Glomerular visceral epithelial cell (primary cell): Measurements from ENCODE around the gene DUSP3.

Experiments used
- DNase-seq: peaks from one replicate; pipeline ENCODE4 v3.0.0-alpha.2; 2016; ENCODE audit errors: extremely low spot score

Gene DUSP3

GRCh38 chr17:43778337-43779144 is at the start of gene DUSP3:
Gene DUSP3 (minus strand): TSS chr17:43778977. CDS start chr17:43778924, 53 bp downstream.
- DNase-seq: peak; percentile 91

- no peak for DNase-seq
These were observed 48.8 kb upstream of the DUSP3 start for GRCh38 chr17:43827596-43827995.

- DNase-seq: no peak
These were observed 47.4 kb upstream of the DUSP3 start for GRCh38 chr17:43826206-43826605.

DNA sequence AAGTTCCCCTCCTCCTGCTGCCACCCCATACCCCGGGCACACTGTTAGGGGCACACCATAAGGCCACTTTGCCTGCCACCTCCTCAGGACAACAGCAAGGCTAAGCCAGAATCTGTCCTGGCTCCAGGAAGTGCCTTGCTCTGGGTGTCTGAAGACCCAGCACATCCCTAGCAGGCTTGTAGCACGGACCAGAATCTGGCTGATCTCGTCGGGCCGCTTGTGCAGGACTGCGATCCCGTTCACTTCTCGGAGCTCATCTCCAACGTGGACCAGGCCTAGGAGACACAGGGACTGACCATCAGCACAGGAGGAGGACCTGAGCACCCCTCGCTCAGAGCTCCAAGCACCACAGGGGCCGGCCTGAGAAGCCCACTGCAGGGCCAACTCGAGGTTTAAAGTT is 46.8 kb upstream of the DUSP3 start:
- no peak for DNase-seq

DNA sequence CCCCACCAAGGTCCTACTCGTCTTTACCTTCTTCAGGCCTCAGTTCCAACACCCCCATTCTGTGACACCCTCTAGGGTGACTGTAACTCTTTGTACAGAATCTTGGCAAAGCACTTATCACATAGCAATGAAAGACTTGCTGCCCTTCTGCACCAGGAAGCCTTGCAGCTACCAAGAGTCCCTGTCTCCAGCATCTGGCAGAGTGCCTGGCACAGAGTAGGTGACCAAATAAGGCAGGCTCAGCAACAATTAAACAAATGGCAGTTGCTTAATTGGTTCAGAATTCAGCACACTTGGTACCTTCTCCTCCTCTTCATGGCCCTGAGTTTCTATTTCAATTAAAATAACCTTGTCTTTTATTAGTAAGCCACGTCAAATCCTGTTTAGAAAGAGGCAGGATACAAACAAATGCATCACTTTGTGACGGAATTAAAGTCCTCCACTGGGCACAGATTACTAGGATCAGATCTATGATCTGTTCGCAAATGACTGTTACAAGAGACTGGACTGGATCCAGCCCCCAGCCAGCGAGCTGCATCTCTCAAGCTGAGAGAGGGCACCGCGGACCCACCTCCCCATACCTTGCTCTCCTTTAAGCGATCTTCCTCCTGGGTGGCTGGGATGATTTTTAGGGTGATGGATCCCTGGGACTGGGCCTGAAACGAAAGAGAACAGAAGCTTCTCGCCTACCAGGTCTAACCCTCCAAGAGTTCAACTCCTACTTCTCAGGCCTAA is 44.7 kb upstream of the DUSP3 start:
- DNase-seq: no peak

- no peak for DNase-seq
These were observed 43.9 kb upstream of the DUSP3 start for GRCh38 chr17:43822570-43823190.

GRCh38 chr17:43820759-43821158 is 42.0 kb upstream of the DUSP3 start:
- no peak for DNase-seq

DNA sequence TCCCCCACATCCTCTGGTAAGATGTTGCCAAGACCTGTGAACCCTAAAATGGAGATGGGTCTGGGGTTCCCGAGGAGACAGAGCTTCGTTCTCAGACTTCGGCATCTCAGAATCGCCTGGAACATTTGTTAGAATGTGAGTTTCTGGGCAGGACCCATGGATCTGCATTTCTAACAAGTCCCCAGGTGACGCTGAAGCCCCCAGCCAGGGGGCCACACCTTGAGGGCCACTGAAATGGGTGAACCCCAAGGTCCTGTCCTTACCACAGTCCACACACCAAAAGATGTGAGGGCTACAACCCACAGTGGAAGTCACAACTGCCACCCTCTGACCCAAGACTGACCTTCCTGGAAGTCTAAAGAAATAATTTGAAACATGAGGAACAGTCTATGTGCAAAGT is 40.2 kb upstream of the DUSP3 start:
- DNase-seq: no peak

GRCh38 chr17:43817826-43818225 is 39.0 kb upstream of the DUSP3 start:
- DNase-seq: no peak

DNA sequence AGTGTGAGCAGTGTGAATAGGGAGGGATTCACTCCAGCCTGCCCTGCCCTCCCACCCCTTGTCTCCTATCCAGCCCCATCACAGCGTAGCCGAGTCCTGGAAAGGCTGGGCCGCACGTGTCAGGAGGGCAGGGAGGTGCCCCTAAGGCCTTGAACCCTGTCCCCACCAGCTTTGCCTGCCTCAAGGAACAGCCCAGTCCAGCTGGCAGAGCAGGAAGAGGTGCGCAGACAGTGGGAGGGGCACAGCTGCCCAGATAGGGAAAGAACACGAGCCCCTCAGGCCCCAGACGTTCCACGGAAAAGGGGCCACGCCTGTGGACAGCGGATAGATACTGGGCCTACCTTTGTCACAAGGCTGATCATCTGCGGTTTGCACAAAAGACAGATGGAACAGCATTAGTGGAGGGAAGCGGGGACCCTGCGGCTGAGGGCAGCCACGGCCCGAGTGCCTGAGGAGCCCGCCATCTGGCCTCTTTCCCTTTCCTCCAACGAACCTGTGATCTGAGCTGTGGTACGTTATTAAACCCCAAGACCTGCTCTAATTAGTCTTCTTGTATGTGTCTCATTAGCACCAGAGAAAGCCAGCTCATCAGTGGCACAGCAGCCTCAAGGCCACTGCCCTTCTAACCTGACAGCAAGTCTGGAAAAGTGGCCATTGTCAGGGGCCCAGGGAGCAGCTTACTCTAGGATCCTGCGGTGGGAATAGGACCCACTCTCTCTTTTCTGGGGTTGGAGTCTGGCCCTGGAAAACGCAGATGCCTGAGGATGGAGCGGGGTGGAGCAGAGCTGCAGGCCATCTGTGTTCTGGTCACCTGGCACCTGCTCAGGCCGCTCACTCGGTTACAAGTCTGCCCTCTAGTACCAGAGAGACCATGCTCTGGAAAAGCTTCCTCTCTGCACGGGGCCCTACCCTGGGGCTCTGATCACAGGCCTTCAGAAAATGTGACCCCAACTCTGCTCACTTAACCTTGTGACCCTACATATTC is 37.9 kb upstream of the DUSP3 start:
- no peak for DNase-seq

- DNase-seq: peak; percentile 30
These were observed 35.9 kb upstream of the DUSP3 start for GRCh38 chr17:43814714-43815113.

DNA sequence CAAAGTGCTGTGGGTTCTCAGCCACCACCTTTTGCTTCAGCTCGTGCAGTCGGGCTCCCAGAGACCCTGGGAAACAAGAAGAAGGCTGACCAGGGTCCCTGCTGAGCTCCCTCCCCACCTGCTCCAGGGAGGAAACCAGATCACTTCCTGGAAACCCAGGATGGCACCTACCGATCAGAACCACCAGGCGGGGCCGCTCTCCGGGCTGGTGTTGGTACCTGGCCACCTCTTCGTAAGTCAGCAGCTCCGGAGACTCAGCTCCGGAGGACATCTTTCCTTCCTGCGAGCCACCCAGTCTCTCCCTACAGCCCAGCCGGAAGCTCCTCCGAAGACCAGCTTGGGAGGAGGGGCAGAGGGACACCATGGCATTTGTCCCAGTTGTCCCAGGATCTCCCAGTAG is 35.2 kb upstream of the DUSP3 start:
- no peak for DNase-seq

- DNase-seq: peak; percentile 39
These were observed 34.6 kb upstream of the DUSP3 start for GRCh38 chr17:43813386-43813785.

- no peak for DNase-seq
These were observed 33.9 kb upstream of the DUSP3 start for GRCh38 chr17:43812396-43813265.

DNA sequence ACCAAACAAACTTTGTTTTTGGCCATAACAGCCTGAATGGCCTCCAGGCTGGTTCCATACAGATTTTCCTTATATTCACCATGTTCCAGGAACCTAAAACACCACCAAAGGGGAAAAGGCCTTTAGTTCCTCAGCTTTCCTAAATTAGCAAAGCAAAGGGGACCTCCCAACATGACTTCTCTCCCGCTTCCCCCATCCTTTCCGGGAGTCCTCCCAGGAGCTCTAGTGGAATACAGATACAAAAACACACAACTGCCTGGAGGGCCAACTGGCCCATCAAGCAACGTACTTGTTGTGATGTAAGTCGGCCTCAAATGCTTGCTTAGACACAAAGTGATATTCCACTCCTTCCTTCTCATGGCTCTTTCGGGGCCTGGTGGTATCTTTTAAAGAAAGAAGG is 32.0 kb upstream of the DUSP3 start:
- DNase-seq: no peak

GRCh38 chr17:43810226-43810715 is 31.5 kb upstream of the DUSP3 start:
- no peak for DNase-seq

DNA sequence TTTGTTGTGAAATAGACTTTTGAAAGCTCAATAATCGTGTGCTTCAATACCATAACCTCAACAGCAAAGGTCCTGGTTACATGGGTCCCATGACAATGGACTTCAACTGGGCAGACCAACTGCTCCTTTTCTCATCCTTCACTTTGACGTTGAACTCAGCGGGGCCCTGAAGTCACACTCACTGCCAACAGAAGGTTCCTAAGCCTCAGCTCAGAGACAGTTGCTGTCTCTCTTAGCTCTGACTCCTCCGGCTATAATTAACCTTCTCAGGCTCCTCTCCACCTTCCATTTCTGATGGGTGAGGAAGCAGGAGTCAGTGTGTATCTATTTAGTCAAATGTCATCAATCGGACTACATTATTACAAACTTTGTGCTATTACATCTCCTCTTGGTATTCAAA is 30.3 kb upstream of the DUSP3 start:
- DNase-seq: no peak

- DNase-seq: no peak
These were observed 29.3 kb upstream of the DUSP3 start for GRCh38 chr17:43808076-43808475.

DNA sequence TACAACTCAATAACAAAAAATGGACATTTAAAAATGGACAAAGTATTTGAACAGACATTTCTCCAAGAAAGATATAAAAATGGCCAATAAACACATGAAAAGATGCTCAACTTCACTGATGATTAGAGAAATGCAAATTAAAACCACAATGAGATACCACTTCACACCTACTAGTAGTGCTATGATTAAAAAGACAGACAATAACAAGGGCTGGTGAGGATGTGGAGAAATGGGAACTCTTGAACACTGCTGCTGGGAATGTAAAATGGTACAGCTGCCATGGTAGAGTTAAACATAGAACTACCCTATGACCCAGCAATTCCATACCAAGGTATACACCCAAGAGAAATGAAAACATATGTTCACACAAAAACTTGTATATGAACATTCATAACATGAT is 26.3 kb upstream of the DUSP3 start:
- no peak for DNase-seq

DNA sequence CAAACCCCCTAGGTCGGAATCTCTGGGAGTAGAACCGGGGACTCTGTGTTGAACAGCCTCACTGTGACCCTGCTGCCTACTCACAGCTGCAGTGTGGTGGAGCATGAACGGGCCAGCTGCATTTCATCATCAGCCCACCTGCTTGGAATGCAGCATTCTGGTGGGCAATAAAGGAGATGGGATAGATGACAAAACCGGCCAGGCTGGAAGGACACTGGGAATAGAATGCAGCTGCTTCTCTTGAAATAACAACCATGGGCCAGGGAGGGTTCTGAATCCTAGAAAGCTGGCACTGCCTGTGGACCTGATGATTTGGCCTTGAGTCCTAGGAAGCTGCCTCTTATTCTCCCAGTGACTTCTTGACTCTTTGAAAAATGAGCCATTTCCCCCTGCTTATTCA is 25.0 kb upstream of the DUSP3 start:
- DNase-seq: peak; percentile 26
